Vagina (tissue), 2 donors: Measurements from ENCODE around the gene NFIA.

ENCODE experiments used
- POLR2A ChIP-seq, 2 donors: fragments of 450-650 bp; IDR thresholded peaks; one replicate each; pipeline ENCODE4 v1.6.1; 2017; ENCODE audit warnings: antibody characterized with exemption in 2 of 2, mild to moderate bottlenecking in 2 of 2, moderate library complexity in 2 of 2
- POLR2AphosphoS5 ChIP-seq, 2 donors: sonication (generic); formaldehyde crosslinking; IDR thresholded peaks; one replicate each; pipeline ENCODE4 v1.9.0; 2017; ENCODE audit warnings: antibody characterized with exemption in 2 of 2, mild to moderate bottlenecking in 2 of 2, low read depth in 1 of 2; ENCODE audit not compliant: insufficient read depth in 1 of 2
- TF ChIP-seq, protein P1 (sequence below), 3 experiments: fragments of 450-650 bp in 2 of 3; fragments of 200-600 bp in 1 of 3; sonication (generic) in 1 of 3; IDR thresholded peaks; one replicate each; pipeline ENCODE4 v1.5.1; 2017 to 2019; ENCODE audit warnings: antibody characterized with exemption in 3 of 3, mild to moderate bottlenecking in 2 of 3, moderate library complexity in 2 of 3

DNA sequence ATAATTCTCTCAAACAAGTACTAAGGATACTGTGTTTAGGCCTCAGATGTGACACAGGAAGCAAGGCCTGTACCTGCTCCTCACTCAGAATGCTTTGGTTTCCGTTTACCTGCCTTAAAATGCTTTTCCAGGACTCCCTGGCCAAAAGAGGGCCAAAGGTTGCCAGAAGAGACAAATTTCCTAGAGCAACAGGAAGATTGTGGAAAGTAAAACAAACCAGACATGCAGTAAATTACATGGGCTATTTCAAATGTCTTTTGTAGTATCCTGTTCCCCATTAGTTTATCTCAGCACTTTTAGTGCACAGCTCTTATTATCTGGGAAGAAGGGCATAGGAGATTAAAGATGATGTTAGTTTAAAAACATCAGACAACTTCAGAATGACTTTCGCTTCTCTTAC, 280.0 kb downstream of the NFIA start:
- TF ChIP-seq POLR2A (IDR thresholded peaks at IDR 0.05), result no peak
- TF ChIP-seq, protein P1, sequence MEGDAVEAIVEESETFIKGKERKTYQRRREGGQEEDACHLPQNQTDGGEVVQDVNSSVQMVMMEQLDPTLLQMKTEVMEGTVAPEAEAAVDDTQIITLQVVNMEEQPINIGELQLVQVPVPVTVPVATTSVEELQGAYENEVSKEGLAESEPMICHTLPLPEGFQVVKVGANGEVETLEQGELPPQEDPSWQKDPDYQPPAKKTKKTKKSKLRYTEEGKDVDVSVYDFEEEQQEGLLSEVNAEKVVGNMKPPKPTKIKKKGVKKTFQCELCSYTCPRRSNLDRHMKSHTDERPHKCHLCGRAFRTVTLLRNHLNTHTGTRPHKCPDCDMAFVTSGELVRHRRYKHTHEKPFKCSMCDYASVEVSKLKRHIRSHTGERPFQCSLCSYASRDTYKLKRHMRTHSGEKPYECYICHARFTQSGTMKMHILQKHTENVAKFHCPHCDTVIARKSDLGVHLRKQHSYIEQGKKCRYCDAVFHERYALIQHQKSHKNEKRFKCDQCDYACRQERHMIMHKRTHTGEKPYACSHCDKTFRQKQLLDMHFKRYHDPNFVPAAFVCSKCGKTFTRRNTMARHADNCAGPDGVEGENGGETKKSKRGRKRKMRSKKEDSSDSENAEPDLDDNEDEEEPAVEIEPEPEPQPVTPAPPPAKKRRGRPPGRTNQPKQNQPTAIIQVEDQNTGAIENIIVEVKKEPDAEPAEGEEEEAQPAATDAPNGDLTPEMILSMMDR (IDR thresholded peaks at IDR 0.05), result no peak
- no peak for TF ChIP-seq POLR2AphosphoS5 (IDR thresholded peaks at IDR 0.05; ENCODE audit: insufficient read depth in 1 of 2, low read depth in 1 of 2)
